ENCODE data around the gene CCDC12.

Gene CCDC12

DNA sequence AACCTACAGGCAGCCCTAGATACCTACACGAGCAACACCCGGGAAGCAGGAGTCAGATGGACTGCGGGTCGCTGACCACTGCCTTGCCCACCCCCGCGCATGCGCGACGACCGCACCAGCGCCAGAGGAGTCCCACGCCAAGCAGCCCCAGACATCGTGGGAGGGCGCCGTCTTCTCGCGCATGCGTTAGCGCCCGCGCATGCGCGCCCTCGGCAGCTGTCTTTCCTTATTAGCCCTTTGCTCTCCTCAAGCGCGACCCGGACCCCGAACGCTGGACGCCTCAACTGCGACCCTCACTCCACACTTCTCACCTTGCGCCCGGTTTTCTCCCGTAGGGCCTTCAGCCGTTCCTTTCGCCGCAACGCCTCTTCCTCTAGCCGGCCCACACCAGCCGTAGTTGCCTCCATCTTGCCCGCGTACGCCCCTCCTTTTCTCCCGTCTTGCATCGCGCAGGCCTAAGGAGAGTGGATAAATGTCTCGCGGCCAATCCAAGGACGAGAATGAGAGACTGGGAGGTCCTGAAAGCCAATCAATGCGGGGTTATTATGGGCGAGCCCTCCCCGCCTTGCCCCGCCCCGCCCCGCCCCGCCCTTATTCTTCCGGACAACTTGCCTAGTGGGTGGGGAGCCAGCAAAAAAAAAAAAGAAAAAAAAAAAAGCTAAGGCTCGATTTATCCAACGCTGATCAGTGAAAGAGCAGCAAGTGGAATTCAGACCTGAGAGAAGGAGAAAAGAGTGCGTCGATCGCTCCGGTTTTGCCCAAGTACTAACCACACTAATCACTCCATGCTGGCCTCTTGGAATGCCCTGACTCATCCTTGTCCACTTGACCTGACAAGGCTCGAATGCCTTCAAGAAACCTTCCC is at the start of gene CCDC12:
Gene CCDC12 (minus strand): TSS at position 420 of the 865 bp plus-strand sequence. CDS start 13 bp downstream, at position 407.
- peak; percentile 82 for DNase-seq (ENCODE audit: low read depth)

DNA sequence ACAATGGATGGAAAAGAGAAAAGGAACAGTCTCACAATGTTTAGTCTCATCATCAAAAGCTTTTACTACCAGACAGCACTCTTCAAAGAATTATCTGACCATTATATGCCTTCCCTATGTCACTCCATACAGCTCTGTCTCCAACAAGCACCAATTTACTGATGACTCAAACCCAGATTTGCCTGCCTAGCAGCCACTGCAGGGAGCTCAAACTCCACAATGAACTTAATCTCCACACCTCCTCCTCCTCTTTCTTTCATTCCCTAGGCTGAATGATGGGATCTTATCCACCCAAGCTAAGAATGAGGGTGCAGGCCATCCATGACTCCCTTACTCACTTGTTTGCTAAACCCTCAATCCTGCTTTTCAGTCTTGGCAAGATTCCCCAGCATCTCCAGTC is 48.4 kb upstream of the CCDC12 start:
- no peak for DNase-seq (ENCODE audit: low read depth)

DNA sequence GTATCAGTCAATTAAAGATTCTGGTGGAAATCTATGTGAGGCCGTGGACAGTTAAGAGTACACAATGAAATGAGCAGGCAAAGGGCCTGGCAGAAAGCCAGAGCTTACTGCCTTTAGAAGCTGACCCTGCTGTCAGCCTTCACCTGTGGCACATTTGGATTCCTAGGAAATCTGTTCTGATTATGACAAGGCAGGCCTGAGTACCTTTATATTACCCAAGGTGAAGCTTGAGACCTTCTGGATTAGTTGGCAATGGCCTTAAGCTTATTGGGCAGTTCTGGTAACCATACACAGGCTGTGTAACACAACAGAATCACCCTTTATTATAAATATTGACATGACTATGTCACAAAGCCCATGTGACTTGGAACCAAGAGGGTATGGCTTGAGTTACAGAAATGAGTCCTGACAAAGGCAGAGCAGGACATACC is 46.1 kb upstream of the CCDC12 start:
- no peak for DNase-seq (ENCODE audit: low read depth)

DNA sequence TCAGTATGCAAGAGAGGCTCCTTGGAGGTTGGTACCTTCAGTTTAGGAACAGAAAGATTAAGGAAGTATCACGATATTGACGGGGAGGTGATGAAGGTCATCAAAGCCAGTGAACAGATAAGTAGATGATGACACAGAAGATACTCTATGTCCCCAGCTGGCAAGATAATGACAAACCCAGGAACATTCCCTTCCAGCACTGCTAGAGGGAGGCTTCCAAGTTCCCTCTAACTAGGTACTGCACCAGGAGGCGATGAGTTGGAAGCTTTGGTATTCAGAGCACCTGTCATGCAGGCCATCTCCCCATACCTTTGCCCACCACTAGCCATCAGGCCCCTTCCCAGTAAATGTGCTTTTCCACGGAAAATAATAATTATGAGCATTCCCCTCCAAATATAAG is 43.8 kb upstream of the CCDC12 start:
- DNase-seq (ENCODE audit: low read depth): no peak

DNA sequence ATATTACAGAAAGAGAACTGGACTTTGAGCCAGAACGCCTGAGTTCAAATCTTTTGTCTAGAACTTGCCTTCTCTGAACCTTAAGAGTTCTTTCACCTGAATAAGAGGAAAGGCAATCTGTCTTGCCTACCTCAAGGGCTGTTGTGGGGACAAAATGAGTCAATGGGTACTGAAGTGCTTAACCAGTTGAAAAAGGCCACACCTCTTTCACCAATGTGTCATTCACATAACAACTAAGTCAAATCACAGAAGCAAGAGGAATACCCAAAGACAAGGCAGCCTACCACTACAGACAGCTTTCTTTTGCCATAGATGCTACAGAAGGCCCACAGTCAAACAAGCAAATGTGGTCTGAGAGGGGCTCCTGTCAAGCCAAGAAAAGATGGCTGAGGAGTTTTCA is 42.7 kb upstream of the CCDC12 start:
- no peak for DNase-seq (ENCODE audit: low read depth)

DNA sequence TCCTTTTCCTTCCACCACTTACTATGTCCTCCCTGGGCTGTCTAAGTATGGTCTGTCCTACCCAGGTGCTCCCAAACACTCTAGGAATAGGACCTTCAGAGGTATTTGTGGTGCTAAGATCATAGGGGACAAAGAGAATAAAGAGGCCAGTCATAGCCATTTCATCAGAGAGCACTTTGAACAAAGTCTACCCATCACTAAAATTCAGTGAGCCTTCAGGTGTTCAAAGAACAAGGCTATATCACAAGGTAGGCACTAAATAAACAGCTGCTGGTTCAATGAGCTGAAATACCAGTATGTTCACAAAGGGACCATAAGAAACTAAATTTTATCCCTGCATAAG is 41.7 kb upstream of the CCDC12 start:
- no peak for DNase-seq (ENCODE audit: low read depth)

DNA sequence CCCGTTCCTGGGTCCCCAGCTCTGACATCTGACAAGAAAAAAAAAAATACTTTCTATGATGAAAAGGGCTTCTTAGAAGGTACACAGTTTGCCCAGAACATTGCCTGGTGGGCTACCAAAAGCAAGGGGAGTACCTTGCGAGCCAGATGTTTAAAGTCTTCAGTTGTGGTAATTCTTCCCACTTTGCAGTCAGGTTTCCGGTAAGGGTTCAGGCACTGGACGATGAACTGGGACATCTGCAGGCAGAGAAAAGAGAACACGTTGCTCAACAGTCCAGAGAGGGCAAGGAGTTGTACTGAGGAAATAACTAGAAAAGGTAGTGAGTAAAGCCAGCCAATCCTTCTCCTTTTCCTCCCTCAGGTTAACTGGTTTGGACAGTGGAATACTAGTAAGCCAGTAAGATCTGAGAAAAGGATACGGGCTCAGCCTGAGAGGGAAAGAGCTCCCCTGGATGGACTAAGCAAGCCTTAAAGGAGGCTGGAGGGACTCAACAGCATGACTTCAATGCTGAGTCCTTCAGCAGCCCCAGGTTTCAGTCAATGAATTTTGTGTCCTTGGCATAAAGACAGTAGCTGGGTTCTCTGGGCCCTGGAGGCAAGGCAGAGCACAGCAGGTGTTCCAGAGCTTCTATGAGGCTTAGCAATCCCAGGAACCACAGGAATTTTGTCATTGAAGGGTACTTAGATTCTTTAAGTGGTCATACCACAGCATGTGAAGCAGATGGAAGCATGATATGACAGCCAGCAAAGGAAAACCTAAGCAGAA is 41.1 kb upstream of the CCDC12 start:
- DNase-seq (ENCODE audit: low read depth): no peak

DNA sequence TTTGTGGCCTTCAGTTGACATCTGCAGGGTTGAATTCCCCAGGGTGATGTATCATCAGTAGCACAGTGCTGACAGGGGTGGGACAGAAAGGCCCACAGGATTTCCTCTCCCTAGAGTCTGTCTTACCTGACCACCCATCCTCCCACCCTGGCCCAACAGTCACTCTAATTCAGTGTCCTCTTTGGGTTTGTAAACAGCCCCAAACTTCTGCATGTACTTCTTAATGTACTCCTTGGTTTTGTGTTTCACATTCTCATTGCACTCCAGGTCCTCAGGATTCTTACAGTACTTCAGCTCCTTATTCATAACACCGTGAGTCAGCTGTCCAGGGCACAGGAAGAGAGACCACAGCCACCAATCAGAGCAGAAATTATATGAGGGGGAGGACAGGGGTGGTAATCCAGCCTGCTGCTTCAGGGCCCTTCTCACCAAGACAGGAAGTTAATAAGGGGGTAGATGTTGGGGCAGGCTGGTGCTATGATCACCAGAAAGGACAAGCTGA is 40.4 kb upstream of the CCDC12 start:
- DNase-seq (ENCODE audit: low read depth): no peak

DNA sequence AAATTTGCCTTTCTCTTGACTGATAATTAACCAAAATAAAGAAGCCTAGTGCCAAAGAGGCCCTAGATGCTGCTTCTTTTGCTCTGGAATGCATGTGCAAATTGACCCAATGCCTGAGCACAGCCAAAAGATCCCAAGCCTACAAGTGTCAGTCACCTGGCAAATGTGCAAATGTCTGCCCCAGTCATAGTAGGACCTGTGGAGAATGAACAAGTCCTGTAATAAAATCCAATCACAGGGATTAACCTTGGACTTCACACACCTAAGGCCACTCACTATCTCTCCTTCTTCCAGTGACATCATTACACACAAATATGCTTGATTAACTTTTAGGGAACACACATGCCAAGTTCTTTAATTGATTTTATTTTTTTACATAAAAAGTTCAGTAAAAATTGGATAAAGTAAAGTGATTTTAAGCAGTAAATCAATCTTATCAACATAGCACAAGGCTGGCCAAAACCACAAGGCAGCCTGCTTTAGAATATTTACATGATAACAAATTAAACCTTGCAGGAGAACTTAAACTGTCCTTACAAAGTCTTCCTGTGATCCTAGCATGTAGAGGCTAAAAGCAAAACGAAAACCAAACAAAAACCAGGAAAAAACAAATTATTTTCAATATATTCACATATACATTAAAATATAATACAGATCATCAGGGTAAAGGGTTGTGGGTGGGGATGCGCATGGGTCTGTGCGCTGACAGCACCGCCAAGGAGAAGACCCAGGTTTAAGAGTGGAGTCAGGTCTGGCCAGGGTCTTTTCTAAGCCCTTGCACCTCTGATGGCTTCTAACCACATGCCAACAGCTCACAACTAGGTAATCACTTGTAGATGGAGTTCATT is 39.8 kb upstream of the CCDC12 start:
- no peak for DNase-seq (ENCODE audit: low read depth)

DNA sequence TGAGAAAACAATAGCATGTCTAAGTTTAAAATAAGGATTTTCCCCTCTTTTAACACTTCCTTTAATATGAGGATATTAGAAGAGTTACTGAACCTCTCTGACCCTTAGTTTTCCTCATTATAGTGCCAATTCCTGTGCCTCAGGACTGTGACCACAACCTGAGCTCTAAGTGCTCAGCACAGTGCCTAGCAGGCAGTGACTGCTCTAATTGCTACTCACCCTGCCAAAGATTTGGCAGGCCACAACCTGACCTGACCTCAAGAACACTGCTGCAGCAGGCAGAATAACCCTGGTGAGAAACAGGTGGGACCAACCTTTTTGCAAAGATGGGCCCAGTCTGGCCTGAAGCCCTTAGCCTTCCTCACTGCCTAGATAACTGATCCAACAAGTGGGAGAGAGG is 38.6 kb upstream of the CCDC12 start:
- no peak for DNase-seq (ENCODE audit: low read depth)

DNA sequence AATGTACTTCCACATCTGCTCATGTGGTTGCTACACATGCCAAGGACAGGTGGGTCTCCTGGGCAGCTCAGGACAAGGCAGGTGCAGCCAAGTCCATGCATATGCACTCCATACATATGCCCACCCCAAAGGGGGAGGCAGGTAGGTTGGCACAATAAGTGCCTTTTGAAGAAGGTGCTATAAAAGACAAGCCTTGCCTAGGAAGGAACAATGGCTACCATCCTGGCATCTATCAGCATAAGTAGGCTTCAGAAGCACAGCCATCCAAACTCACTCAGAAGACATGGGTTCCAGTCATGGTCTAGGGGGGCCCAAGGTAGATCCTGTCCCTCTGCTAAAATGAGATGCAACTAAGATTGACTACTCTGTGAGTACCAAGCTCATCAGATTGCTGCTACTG is 37.5 kb upstream of the CCDC12 start:
- DNase-seq (ENCODE audit: low read depth): no peak

DNA sequence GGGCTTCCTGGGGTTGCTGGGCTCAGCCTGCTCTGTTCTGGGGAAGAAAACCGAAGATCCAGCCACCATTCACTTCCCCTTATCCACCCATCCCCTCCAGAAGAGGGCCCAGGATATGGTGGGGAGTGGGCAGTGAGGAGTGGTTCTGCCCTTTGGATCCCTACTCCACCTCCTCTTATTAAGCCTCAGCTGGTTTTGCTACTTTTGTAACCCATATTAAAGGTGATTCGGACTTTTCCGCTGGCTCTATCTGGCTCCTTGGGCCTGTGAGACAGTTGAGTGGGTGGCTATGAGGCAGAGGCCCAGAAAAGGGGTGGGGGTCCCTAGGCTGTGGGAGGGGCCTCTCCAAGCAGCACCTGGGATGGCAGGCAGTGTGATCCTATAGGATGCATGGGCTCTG is 36.7 kb upstream of the CCDC12 start:
- no peak for DNase-seq (ENCODE audit: low read depth)

DNA sequence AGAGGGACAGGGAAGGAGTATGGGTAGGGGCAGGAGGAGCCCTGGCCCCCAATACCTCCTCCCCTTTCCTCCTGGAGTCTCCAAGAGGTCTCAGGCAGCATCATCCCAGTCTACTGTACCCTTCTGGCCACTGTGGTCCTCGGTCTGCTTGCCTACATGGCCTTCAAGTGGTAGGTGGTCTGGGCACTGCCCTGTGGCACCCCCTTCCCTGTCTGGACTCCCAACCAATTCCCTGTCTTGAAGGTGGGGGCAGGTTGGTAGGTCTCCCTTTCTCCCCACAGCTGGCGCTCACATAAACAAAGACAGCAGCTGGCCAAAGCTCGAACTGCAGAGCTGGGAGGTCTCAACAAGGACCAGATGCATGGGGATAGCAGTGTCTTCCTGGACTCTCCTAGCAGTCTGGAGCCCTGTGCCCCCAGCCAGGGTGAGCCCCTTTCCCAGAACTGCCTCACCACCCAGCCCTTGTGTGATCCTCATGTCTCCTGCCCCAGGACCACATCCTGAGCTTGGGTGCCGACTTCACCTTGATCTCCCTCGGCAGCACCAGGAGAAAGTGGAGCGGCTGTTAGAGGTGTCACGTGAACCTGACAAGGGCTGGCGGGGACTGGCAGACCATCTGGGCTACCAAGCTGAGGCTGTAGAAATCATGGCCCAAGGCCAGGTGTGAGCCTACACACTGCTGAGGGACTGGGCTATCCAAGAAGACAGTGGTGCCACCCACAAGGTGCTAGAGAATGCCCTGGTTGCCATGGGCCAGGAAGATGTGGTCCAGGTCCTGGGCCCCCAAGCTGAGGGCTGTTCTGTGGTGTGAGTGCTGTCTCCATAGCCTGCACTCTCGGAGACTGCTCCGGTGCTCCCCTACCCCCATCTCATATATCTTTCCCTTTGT is 36.0 kb upstream of the CCDC12 start:
- DNase-seq (ENCODE audit: low read depth): no peak

DNA sequence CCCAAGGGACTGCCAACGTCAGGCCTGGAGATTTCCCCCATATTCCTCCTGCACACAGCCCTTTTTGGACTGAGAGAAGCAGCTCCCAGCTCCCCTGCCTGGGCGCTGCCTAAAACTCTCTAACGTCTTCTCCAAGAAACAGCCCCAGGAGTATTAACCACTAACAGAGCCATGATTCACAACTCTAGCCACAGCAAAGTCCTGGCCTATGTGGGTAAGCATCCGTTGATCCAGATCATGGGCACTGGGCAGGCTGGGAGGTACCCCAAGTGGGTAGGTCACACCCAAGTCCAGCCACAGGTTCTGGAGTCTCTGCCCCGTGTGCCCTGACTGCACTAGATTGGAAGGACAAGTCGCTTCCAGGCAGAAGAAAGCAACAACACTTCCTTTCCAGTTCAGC is 34.8 kb upstream of the CCDC12 start:
- DNase-seq (ENCODE audit: low read depth): no peak

DNA sequence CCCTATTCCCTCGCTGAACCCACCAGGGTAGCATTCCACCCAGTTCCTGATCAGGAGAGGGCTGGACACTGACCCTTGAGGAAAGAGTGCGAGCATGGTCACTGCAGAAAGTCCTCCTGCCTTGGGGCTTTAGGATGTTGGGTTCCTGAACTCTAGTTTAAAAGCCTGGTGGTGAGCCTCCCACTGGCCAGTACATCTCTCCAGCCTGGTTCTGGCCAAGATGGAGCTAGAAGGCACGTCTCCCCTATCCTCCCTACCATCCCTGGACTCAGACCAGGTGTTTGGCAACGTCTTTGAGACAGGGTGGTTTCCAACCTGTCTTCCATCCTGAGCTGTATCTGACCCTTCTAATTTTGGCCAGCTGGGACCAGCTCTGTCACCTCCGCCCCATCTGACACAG is 34.4 kb upstream of the CCDC12 start:
- DNase-seq (ENCODE audit: low read depth): no peak

DNA sequence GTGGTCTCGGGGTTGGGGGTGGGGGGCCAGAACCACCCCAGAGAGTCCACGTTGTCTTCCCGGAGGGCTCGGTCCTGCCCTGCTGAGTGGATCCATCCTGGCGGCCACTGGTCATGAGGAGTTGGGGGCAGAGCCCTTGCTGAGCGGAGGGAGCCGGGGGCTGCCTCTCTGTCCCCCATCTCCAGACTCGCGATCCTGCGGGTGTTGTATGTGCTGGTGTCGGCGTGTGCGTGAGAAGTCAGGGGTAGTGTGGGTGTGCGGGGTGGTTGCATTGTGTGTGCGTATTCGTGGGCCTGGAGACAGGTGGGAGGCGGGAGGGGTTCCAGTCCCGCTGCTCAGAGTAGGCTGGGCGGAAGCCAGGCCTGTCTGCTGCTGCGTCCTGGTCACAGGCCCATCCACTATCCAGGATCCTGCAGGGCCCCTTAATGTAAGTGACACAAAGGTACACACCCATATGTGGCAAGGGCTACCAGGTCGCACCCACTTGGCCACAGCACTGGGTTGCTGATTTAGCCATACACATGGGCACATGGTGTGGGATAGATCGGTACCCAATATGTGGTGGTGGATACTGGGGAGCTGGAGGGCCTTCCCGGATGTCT is 33.7 kb upstream of the CCDC12 start:
- DNase-seq (ENCODE audit: low read depth): no peak

DNA sequence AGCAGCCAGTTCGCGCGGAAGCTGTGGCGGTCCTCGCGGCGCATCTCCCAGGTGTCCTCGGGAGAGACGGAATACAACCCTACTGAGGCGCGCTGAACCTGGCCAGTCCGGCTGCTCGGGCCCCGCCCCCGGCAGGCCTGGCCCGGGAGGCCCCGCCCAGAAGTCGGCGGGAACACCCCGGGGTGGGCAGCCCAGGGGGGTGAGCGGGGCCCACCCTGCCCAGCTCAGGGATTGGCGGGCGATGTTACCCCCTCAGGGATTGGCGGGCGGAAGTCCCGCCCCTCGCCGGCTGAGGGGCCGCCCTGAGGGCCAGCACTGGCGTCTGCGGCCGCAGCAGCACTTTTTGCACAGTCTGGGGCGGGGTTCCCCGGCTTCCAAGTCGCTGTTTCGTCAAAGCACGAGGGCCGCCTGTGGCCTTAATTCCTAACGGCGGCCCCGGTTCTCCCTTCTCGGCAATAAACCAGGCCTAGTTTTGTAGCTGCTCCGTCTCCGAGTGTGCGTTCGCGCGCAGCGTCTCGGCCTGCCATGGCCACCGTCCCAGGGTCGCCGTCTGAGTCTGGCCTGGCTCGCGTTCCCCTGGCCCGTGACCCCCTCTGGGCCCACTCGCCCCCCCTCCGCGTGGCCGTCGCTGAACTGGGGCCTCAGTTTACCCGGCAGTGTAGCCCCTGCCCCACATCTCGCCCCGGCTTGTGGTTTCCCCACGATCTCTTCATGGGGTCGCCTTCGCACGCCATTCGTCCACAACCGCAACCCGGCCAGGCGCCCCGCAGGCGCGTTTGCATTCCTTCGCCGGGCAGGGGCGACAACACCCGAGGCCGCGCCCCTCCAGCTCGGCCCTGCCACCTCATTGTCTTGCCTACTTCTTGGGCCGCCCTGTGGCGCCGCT is 32.9 kb upstream of the CCDC12 start:
- DNase-seq (ENCODE audit: low read depth): peak; percentile 41

DNA sequence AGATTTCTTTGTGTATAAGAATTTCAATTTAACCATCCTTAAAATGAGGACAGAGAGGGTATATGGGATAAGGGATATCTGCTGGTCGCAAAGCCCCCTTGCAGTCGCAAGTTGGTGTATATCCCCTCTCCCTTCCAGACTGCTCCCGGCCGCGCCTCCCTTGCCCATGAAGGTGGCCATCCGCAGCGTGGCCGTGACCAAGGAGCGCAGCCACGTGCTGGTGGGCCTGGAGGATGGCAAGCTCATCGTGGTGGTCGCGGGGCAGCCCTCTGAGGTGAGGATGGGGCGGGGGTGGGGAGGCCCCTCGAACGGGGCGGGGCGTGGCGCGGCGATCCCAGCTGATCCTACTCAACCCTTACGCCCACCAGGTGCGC is 32.3 kb upstream of the CCDC12 start:
- DNase-seq (ENCODE audit: low read depth): no peak

DNA sequence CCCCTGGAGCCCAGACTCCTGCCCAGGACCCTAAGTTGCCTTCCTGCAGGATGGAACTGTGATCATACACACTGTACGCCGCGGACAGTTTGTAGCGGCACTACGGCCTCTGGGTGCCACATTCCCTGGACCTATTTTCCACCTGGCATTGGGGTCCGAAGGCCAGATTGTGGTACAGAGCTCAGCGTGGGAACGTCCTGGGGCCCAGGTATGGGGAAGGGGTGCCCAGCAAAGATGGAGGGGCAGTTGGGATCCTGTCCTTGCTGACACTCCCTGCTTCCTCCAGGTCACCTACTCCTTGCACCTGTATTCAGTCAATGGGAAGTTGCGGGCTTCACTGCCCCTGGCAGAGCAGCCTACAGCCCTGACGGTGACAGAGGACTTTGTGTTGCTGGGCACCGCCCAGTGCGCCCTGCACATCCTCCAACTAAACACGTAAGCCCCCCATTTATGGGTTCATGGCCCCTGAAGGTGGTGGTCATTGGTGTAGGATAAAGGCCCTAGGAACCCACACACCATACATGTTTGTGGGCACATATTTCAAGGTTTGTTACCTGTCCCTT is 31.8 kb upstream of the CCDC12 start:
- no peak for DNase-seq (ENCODE audit: low read depth)

Data from stimulated activated CD8-positive, alpha-beta memory T cell treated with anti-CD3 and anti-CD28 coated beads, Interleukin-7, amount 100 ng/mL, for 24 hours (primary cell).